ENCODE results near the gene GGA2. TPM values are rescaled to one million over a fixed set of nuclear protein-coding genes. Genes with fewer than 3 reads are reported as not detected.

Gene GGA2
- 14.1 and 18.0 TPM in 2 replicates for polyA plus RNA-seq

GRCh38 chr16:23510164-23510914 is at the start of gene GGA2:
Gene GGA2, minus strand, starts transcription at chr16:23510494. Its CDS starts 83 bp downstream, at chr16:23510411.

GRCh38 chr16:23556881-23557778 is 46.8 kb upstream of the GGA2 start, which contains the start of the genes EARS2 and UBFD1:
Gene EARS2, minus strand, starts transcription at chr16:23557350. Its CDS starts 7 bp downstream, at chr16:23557343.
Gene UBFD1, plus strand, starts transcription at chr16:23557727. Its CDS starts 16 bp downstream, at chr16:23557743.

GRCh38 chr16:23452572-23453337 is 57.5 kb downstream of the GGA2 start, which contains the start of gene COG7:
Gene COG7, minus strand, starts transcription at chr16:23453189. Its CDS starts 195 bp downstream, at chr16:23452994.

Other genes starting within 250 kb of the GGA2 start
- not detected in 2 replicates for gene SCNN1B, start 208.2 kb downstream of the GGA2 start, polyA plus RNA-seq
- 9.7 and 23.0 TPM in 2 replicates for gene COG7, start 57.3 kb downstream of the GGA2 start, polyA plus RNA-seq
- gene EARS2, start 46.9 kb upstream of the GGA2 start, polyA plus RNA-seq: 10.4 and 13.6 TPM in 2 replicates
- gene UBFD1, start 47.2 kb upstream of the GGA2 start, polyA plus RNA-seq: 7.5 and 19.0 TPM in 2 replicates
- gene NDUFAB1, start 85.8 kb upstream of the GGA2 start, polyA plus RNA-seq: 471 and 500 TPM in 2 replicates
- gene PALB2, start 130.8 kb upstream of the GGA2 start, polyA plus RNA-seq: 3.6 and 5.0 TPM in 2 replicates
- gene DCTN5, start 131.0 kb upstream of the GGA2 start, polyA plus RNA-seq: 12.8 and 13.3 TPM in 2 replicates
- 0.15 and 0.69 TPM in 2 replicates for gene PLK1, start 168.4 kb upstream of the GGA2 start, polyA plus RNA-seq
- gene ERN2, start 202.7 kb upstream of the GGA2 start, polyA plus RNA-seq: not detected in 2 replicates
- not detected in 2 replicates for gene CHP2, start 244.5 kb upstream of the GGA2 start, polyA plus RNA-seq